Fibroblast of the aortic adventitia (primary cell): ENCODE results near the gene GUCY1A2. TPM values are rescaled to one million over a fixed set of nuclear protein-coding genes. Genes with fewer than 3 reads are reported as not detected.
A peak's percentile ranks its signal among the peaks of the same experiment; 100 is the strongest.

Source experiments
- DNase-seq: peaks from one replicate; pipeline ENCODE4 v3.0.0-alpha.2; 2010; ENCODE audit warnings: low read depth
- H3K4me3 ChIP-seq: 2 replicates; pipeline ENCODE4 v1.5.1; 2011; ENCODE audit warnings: low read depth, mild to moderate bottlenecking, control low read depth, low read length, moderate library complexity
- total RNA-seq: library from RNA; depleted of rRNA; stranded (reverse); fragments of >200 nt; gene quantifications from 2 replicates; pipeline ENCODE4 v1.2.3, GENCODE V29; 2012; ENCODE audit warnings: low replicate concordance
- TF ChIP-seq, protein P1 (sequence below): IDR thresholded peaks from 2 replicates; pipeline ENCODE4 v1.5.1; 2011; ENCODE audit warnings: mild to moderate bottlenecking, low read length, control low read depth, inconsistent platforms; ENCODE audit not compliant: insufficient read depth

The GUCY1A2 gene
- total RNA-seq, 1 donor, result 1.1 TPM

DNA sequence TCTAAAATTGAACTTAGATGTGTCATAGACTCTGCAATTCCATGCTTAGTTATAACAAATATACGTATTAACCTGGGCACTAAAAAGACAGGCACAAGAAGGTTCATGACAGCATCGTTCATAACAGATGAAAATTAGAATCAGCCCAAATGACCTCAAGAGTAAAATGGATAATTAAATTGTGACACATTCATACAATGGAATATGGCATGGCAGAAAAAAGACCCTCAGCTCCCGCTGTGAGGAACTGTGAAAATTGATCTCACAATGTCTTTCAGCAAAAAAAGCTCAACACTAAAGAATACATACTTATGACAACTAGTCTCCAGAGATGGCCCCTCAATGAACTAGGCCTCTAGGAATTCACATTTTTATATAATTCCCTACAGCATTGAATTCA, 386.0 kb downstream of the GUCY1A2 start:
- no peak for DNase-seq
- H3K4me3 ChIP-seq, result no peak overlapping the region
- TF ChIP-seq, protein P1, sequence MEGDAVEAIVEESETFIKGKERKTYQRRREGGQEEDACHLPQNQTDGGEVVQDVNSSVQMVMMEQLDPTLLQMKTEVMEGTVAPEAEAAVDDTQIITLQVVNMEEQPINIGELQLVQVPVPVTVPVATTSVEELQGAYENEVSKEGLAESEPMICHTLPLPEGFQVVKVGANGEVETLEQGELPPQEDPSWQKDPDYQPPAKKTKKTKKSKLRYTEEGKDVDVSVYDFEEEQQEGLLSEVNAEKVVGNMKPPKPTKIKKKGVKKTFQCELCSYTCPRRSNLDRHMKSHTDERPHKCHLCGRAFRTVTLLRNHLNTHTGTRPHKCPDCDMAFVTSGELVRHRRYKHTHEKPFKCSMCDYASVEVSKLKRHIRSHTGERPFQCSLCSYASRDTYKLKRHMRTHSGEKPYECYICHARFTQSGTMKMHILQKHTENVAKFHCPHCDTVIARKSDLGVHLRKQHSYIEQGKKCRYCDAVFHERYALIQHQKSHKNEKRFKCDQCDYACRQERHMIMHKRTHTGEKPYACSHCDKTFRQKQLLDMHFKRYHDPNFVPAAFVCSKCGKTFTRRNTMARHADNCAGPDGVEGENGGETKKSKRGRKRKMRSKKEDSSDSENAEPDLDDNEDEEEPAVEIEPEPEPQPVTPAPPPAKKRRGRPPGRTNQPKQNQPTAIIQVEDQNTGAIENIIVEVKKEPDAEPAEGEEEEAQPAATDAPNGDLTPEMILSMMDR, result no peak

DNA sequence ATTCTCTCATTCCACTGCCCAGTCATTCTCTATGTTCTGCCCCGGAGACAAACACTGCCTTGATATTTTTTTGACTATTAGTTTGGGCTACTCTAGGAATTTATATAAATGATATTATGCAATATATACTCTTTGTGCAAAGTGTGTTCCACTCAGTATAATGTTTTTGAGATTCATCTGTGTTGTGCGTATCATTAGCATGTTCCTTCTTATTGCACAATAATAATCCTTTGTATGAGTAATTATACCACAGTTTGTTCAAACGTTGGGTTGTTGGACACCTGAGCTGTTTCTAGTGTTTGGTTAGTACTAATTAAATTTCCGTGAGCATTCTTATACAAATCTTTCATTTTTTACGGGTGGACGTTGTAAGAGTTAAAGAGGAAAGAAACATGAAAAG, 390.6 kb downstream of the GUCY1A2 start:
- TF ChIP-seq, protein P1, result no peak
- DNase-seq, result no peak
- no peak overlapping the region for H3K4me3 ChIP-seq

- peak; percentile 5 for DNase-seq
- TF ChIP-seq, protein P1, result no peak
- no peak overlapping the region for H3K4me3 ChIP-seq
These were observed 392.7 kb downstream of the GUCY1A2 start for GRCh38 chr11:106625566-106625965.

DNA sequence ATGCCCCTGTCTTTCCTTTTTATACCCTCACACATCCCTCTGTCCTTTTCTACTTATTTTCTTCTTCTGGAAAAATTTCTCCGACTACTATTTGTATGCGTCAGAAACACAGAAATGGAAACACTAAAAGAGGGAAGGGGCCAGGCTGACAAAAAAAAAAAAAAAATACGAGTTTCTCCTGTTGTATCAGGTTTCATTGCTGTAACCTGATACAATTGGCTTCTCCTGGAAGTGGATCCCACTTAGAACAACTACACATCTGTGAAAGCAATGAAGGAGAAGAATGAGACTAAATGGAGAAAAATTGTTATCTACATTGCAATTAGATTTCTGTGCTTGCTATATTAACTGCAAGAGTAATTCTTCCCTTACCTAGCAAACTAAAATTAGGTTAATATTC, 393.9 kb downstream of the GUCY1A2 start:
- H3K4me3 ChIP-seq, result no peak overlapping the region
- no peak for DNase-seq
- TF ChIP-seq, protein P1, result no peak
